Measurements from ENCODE around the gene ESPL1.

Gene ESPL1

DNA sequence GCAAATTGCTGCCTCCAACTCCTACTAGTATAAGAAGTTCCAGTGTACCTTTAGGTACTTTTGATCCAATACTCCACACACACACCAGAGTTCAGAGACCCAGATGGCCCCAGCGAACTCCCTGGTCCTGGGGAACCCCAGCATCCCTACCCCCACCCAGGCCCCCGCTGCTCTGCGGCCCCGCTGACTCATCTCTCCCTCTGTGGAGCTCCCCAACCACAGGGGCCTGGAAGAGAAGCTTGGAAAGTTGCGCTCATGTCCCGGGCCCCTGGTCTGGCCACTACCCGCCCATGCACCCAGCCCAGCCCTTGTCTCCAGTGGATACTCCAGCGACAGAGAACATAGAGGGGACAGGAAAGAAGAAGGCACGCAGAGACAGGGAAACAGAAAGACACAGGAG lies 72.3 kb downstream of the ESPL1 start:
- H2BK120ac ChIP-seq (ENCODE audit: low read depth, low read length): no peak overlapping the region
- no peak overlapping the region for H3K23ac ChIP-seq (ENCODE audit: low read depth, low read length, poor library complexity)
- no peak overlapping the region for H2AFZ ChIP-seq (ENCODE audit: low read length)
- H3K79me1 ChIP-seq (ENCODE audit: low read depth, low read length): no peaks in the 10 kb centered on the region
- H3K9me3 ChIP-seq (replicated peaks in 1 of 2; ENCODE audit: control insufficient read depth in 2 of 2, insufficient read depth in 1 of 2, low read depth in 1 of 2, low read length in 2 of 2): no peaks in the 10 kb centered on the region
- H3K14ac ChIP-seq (ENCODE audit: low read length): no peak overlapping the region
- H2AK5ac ChIP-seq (ENCODE audit: low read depth, low read length): no peak overlapping the region
- H3K4ac ChIP-seq (ENCODE audit: low read length): no peak overlapping the region
- H3K18ac ChIP-seq (ENCODE audit: low read length): no peak overlapping the region
- H4K8ac ChIP-seq (ENCODE audit: low read depth, low read length): no peak overlapping the region
- no peak for DNase-seq (ENCODE audit: low spot score)
- H2BK12ac ChIP-seq (ENCODE audit: low read length): no peak overlapping the region
- H3K27me3 ChIP-seq (ENCODE audit: control insufficient read depth in 3 of 3, insufficient read depth in 3 of 3, low read depth in 1 of 3, low read length in 3 of 3): peaks cover 0 to 80% (median 4%) of the 10 kb centered on the region in 3 experiments
- no peaks in the 10 kb centered on the region for H3K36me3 ChIP-seq (replicated peaks in 1 of 2; ENCODE audit: control insufficient read depth in 2 of 2, insufficient read depth in 2 of 2, low read length in 2 of 2)
- H3K4me3 ChIP-seq (ENCODE audit: low read length in 2 of 2): no peak overlapping the region
- H3K4me1 ChIP-seq (ENCODE audit: control insufficient read depth in 2 of 2, insufficient read depth in 1 of 2, low read depth in 1 of 2, low read length in 2 of 2): peaks cover 2 to 30% of the 10 kb centered on the region in 2 donors
- H2BK5ac ChIP-seq (ENCODE audit: low read length): peak overlapping the region; percentile 85
- H3K4me2 ChIP-seq (ENCODE audit: insufficient read depth, low read length, poor library complexity, severe bottlenecking): no peak overlapping the region
- no CpG with 5 or more reads among the region's 9 CpGs for WGBS, 2 donors (ENCODE audit: extremely low coverage in 2 of 2, insufficient read length in 2 of 2, insufficient replicate concordance in 1 of 2)
- H3K27ac ChIP-seq (replicated peaks; ENCODE audit: low read length): no peak overlapping the region
- no peak overlapping the region for H3K9ac ChIP-seq (ENCODE audit: low read depth, low read length, poor library complexity)
- peak overlapping the region; percentile 79 for H2BK15ac ChIP-seq (ENCODE audit: low read length)
- no peak overlapping the region for H4K91ac ChIP-seq (ENCODE audit: low read depth, low read length, poor library complexity)

Measured in neuronal stem cell (in vitro differentiated cells).